Measurements from ENCODE around the gene NEUROG1.

- no peak for TF ChIP-seq CTCF (IDR thresholded peaks at IDR 0.05)
- no peak for TF ChIP-seq POLR2A (IDR thresholded peaks at IDR 0.05)
These were observed 13.6 kb upstream of the NEUROG1 start for GRCh38 chr5:135549413-135549812.
